ENCODE measurements around the gene LDAF1. TPM values are rescaled to one million over a fixed set of nuclear protein-coding genes. Genes with fewer than 3 reads are reported as not detected.

Gene LDAF1
- 16.4 to 25.2 TPM (median 20.6 TPM) in 5 replicates for total RNA-seq (2022; extraction: Qiagen RNA extraction; ENCODE audit: low read depth)

DNA sequence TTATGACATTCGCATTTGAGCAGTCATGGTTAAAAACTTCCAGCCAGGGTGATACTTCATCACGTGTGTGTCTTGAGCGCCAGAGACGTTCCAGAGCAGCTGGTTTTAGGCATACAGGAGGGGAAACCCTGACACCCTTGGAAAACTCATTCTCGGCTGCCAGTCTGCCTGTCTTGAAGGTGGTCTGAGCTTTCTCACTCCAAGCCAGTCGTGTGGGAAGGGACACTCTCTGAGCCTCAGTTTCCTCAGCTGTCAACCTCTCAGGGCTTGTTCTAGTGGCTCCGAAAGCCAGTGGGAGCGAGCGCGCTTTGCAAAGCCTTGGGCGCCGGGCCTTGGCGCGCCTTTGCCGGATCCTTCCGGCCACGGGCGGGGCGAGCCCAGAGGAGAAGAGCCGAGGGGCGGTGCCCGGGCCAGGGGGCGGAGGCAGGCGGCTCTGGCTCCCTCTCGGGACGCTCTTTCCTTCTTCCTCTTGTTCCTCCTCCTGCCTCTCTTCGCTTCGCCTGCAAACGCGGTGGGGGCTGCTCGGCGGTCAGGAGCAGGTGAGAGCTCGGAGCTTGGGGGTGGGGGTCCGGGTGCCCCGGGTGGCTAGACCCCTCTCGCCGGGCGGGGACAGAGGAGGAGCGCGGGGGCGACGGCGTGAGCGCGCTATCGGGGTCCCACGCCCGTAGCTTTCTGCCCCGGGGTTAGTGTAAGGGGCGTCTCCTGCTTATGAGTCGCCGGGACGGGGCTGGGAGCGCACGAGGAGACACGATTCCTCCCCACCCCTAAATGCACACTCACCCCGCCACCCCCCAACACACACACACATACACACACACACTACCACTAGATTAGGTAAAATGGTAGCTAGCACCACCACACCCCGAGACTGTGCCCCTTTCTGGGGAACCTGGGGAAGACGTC lies at the start of gene LDAF1:
Gene LDAF1, plus strand, starts transcription at position 467 of the 903 bp plus-strand sequence. CDS start 2,509 bp downstream, outside the sequence.

DNA sequence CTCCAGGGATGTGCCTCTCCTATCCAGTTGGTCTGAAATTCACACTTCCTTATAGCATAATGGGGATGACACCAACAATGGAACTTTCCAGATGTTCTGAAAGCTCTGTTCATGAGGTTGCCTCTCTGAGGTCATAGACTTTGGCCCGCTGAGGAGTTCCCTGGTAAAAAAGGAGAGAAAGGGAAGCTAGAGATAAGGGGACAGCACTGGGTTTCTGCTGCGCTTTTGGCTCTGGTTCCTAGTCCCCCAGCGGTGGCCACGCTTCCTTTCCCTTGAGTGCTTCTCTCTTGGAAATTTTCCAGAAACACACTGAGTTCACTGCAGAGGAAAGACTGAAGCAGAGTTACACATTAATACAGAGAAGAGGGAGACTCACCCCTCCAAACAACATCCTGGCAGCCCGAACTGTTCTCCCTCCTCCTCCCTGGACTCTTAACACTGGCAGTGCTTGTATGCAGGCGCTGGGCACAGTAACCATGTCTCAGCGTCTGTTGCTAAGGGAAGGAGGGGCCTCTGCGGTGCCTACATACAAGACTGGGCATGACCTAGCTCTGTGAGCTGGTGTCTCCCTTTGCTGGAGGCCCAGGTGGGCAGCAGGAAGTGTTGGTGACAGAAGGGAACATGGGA lies 8.0 kb upstream of the LDAF1 start, which contains the start of gene DNAH3:
Gene DNAH3, minus strand, starts transcription at position 472 of the 627 bp plus-strand sequence. CDS start 527 bp downstream, outside the sequence.

DNA sequence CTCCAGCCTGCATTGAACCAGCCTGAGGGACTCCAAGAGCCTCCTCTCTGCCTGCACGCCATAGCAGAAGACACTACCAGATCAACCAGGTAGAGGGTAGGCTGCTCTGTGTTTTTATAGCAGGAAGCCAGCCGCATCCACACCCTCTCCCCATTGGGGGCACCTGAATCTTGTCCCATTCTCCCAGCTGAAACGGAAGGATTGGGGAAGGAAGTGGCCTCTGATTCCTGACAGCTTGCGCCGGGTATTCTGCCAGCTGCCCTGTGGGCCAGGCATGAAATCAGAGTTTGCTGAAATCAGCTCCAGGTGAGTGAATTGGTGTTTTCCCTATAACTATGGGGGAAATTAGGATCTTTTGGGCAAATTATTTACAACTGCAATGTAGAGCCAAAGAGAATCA lies 53.0 kb downstream of the LDAF1 start, which contains the start of gene ZP2:
Gene ZP2, minus strand, starts transcription at position 89 of the 400 bp plus-strand sequence. Its CDS starts 27 bp downstream, at position 62.

Other genes starting within 250 kb of the LDAF1 start
- gene DNAH3, start 7.8 kb upstream of the LDAF1 start, total RNA-seq (2022; extraction: Qiagen RNA extraction; ENCODE audit: low read depth), result 0.06 to 0.19 TPM (median 0.17 TPM) in 5 replicates
- not detected in 5 replicates for gene ZP2, start 52.9 kb downstream of the LDAF1 start, total RNA-seq (2022; extraction: Qiagen RNA extraction; ENCODE audit: low read depth)
- gene ANKS4B, start 75.0 kb downstream of the LDAF1 start, total RNA-seq (2022; extraction: Qiagen RNA extraction; ENCODE audit: low read depth), result 0.06 to 0.23 TPM (median 0.14 TPM) in 5 replicates
- 1.3 to 2.3 TPM (median 1.7 TPM) in 5 replicates for gene CRYM, start 119.6 kb downstream of the LDAF1 start, total RNA-seq (2022; extraction: Qiagen RNA extraction; ENCODE audit: low read depth)